HCT116 (cell line): ENCODE data around the gene UBAC2. TPM values are rescaled to one million over a fixed set of nuclear protein-coding genes. Genes with fewer than 3 reads are reported as not detected.

Source experiments
- ATAC-seq: fragments of 200-7000 bp; cut with Tn5 transposase; 2 replicates; pipeline ENCODE4 v1.9.1; 2020; ENCODE audit warnings: mild to moderate bottlenecking, moderate library complexity
- BruUV-seq: library from RNA; stranded (reverse); fragments of 400-500 nt; replicated peaks from 2 replicates; lab custom pipeline; 2021; lab: Mats Ljungman, UMichigan
- CTCF ChIA-PET: fragments of 300-600 bp; sonication (Branson Sonifier 250); formaldehyde crosslinking; loops from one replicate; lab custom pipeline; 2021; ENCODE audit warnings: antibody characterized with exemption; lab: Charles Lee
- POLR2A ChIA-PET: fragments of 300-600, 350-600 bp; sonication (Branson Sonifier 250); formaldehyde crosslinking; loops from one replicate; lab custom pipeline; 2021; ENCODE audit warnings: antibody characterized with exemption; lab: Charles Lee
- RAD21 ChIA-PET, 2 experiments: fragments of 300-600 bp; sonication (Branson Sonifier 250); formaldehyde crosslinking; loops; one replicate each; lab custom pipeline; 2023; ENCODE audit warnings: low total read pairs in 2 of 2; ENCODE audit not compliant: uncharacterized antibody in 2 of 2, unreplicated experiment in 2 of 2, low non-redundant PET in 1 of 2; lab: Charles Lee
- DNase-seq: peaks from one replicate; pipeline ENCODE4 v3.0.0-alpha.2; 2010; ENCODE audit warnings: low read depth, low spot score
- H2AFZ ChIP-seq: fragments of 200-600 bp; shearing (Covaris generic), sonication (generic); 2 replicates; pipeline ENCODE4 v1.6.1; 2017; ENCODE audit warnings: low read depth, mixed run types, mixed read lengths, antibody characterized with exemption, low read length; ENCODE audit not compliant: poor library complexity, severe bottlenecking
- H3K27ac ChIP-seq: 2 replicates; pipeline ENCODE4 v1.5.1; 2012; ENCODE audit warnings: low read depth, low read length
- H3K27me3 ChIP-seq: fragments of 200-600 bp; sonication (generic); 2 replicates; pipeline ENCODE4 v1.6.1; 2016; ENCODE audit warnings: mixed run types, low read length, mixed read lengths; ENCODE audit not compliant: insufficient read depth
- H3K36me3 ChIP-seq, 2 experiments: fragments of 200-500 bp in 1 of 2; fragments of 200-600 bp in 1 of 2; sonication (Bioruptor generic) in 1 of 2; sonication (generic) in 1 of 2; 2 replicates each; pipeline versions ENCODE4 v1.5.1 to v1.6.1; 2014 to 2016; ENCODE audit warnings: low read length in 2 of 2, inconsistent platforms in 1 of 2, mixed read lengths in 1 of 2, mixed run types in 1 of 2; ENCODE audit not compliant: insufficient read depth in 2 of 2, control insufficient read depth in 1 of 2
- H3K4me1 ChIP-seq, 2 experiments: fragments of 200-600 bp in 1 of 2; sonication (generic) in 1 of 2; 2 replicates each; pipeline versions ENCODE4 v1.5.1 to v1.6.1; 2012 to 2017; ENCODE audit warnings: low read length in 2 of 2, inconsistent platforms in 1 of 2, mild to moderate bottlenecking in 1 of 2, mixed read lengths in 1 of 2, mixed run types in 1 of 2, moderate library complexity in 1 of 2; ENCODE audit not compliant: insufficient read depth in 2 of 2, control insufficient read depth in 1 of 2
- H3K4me2 ChIP-seq: fragments of 200-600 bp; sonication (generic); 2 replicates; pipeline ENCODE4 v1.6.1; 2017; ENCODE audit warnings: mixed run types, low read length, mixed read lengths
- H3K4me3 ChIP-seq, 2 experiments: fragments of 200-600 bp in 1 of 2; sonication (generic) in 1 of 2; replicated peaks in 1 of 2; 2 replicates each; pipeline ENCODE4 v1.5.1; 2011 to 2016; ENCODE audit warnings: low read length in 2 of 2, control low read depth in 1 of 2, low read depth in 1 of 2, mild to moderate bottlenecking in 1 of 2, mixed read lengths in 1 of 2, mixed run types in 1 of 2
- H3K79me2 ChIP-seq: fragments of 200-600 bp; sonication (generic); 2 replicates; pipeline ENCODE4 v1.6.1; 2017; ENCODE audit warnings: mild to moderate bottlenecking, mixed run types, low read length, moderate library complexity, mixed read lengths; ENCODE audit not compliant: insufficient read depth
- H3K9ac ChIP-seq: fragments of 200-600 bp; sonication (generic); 2 replicates; pipeline ENCODE4 v1.6.1; 2016; ENCODE audit warnings: low read length, mixed read lengths
- H3K9me2 ChIP-seq: fragments of 200-600 bp; sonication (generic), shearing (Covaris generic); 2 replicates; pipeline ENCODE4 v1.6.1; 2017; ENCODE audit warnings: mixed run types, mild to moderate bottlenecking, moderate library complexity; ENCODE audit not compliant: insufficient read depth
- H3K9me3 ChIP-seq, 2 experiments: fragments of 200-500 bp in 1 of 2; fragments of 200-600 bp in 1 of 2; sonication (Bioruptor generic) in 1 of 2; sonication (generic) in 1 of 2; 2 replicates each; pipeline ENCODE4 v1.6.1; 2014 to 2017; ENCODE audit warnings: low read length in 2 of 2, mixed read lengths in 2 of 2, inconsistent platforms in 1 of 2, low read depth in 1 of 2, mild to moderate bottlenecking in 1 of 2, mixed run types in 1 of 2, moderate library complexity in 1 of 2; ENCODE audit not compliant: control insufficient read depth in 1 of 2, insufficient read depth in 1 of 2
- H4K20me1 ChIP-seq: fragments of 200-600 bp; sonication (generic), shearing (Covaris generic); 2 replicates; pipeline ENCODE4 v1.6.1; 2017; ENCODE audit warnings: mixed run types, mild to moderate bottlenecking, moderate library complexity; ENCODE audit not compliant: insufficient read depth
- CBX3 ChIP-seq: IDR thresholded peaks from 2 replicates; pipeline ENCODE4 v1.6.1; 2012; ENCODE audit warnings: low read depth
- CTCF ChIP-seq, 3 experiments: fragments of 200-600 bp in 1 of 3; sonication (generic) in 1 of 3; IDR thresholded peaks in 2 of 3; conservative IDR thresholded peaks in 1 of 3; 2 replicates each; pipeline ENCODE4 v1.5.1; 2012 to 2017; ENCODE audit warnings: low read depth in 2 of 3, low read length in 2 of 3, antibody characterized with exemption in 1 of 3, borderline replicate concordance in 1 of 3, control low read depth in 1 of 3, mild to moderate bottlenecking in 1 of 3, mixed read lengths in 1 of 3, mixed run types in 1 of 3, moderate library complexity in 1 of 3; ENCODE audit not compliant: insufficient read depth in 1 of 3
- EGR1 ChIP-seq: IDR thresholded peaks from 2 replicates; pipeline ENCODE4 v1.6.1; 2012; ENCODE audit warnings: low read depth
- EZH2phosphoT487 ChIP-seq: fragments of 200-600 bp; IDR thresholded peaks from 2 replicates; pipeline ENCODE4 v1.6.1; 2018; ENCODE audit warnings: antibody characterized with exemption, borderline replicate concordance
- POLR2A ChIP-seq: IDR thresholded peaks from 2 replicates; pipeline ENCODE4 v1.7.0; 2011; ENCODE audit warnings: borderline replicate concordance; ENCODE audit not compliant: insufficient read depth, insufficient read length; ENCODE audit errors: extremely low read depth
- SRF ChIP-seq: IDR thresholded peaks from 2 replicates; pipeline ENCODE4 v1.6.1; 2012; ENCODE audit warnings: low read depth
- TCF7L2 ChIP-seq: IDR thresholded peaks from 2 replicates; pipeline ENCODE4 v1.7.0; 2011; ENCODE audit warnings: borderline replicate concordance, inconsistent platforms; ENCODE audit not compliant: insufficient read depth, insufficient read length; ENCODE audit errors: extremely low read depth
- ZBTB33 ChIP-seq: IDR thresholded peaks from 2 replicates; pipeline ENCODE4 v1.6.1; 2011; ENCODE audit warnings: mild to moderate bottlenecking, low read length, moderate library complexity; ENCODE audit not compliant: insufficient replicate concordance; ENCODE audit errors: extremely low read depth
- intact Hi-C: fragments of 100-400 bp; cut with micrococcal nuclease; formaldehyde crosslinking; loops from 2 replicates; pipeline ENCODE4 v1.10.0; 2022
- total RNA-seq: library from RNA; stranded (reverse); gene quantifications from one replicate; pipeline ENCODE4 v1.2.1, GENCODE V29; 2021; ENCODE audit not compliant: unreplicated experiment
- TF ChIP-seq, protein P1 (sequence below): IDR thresholded peaks from 2 replicates; pipeline ENCODE4 v1.6.1; 2012
- TF ChIP-seq, protein P2 (sequence below): IDR thresholded peaks from 2 replicates; pipeline ENCODE4 v1.6.1; 2012

The UBAC2 gene
- total RNA-seq, 1 experiment from 2014 or later = 67.4 TPM

DNA sequence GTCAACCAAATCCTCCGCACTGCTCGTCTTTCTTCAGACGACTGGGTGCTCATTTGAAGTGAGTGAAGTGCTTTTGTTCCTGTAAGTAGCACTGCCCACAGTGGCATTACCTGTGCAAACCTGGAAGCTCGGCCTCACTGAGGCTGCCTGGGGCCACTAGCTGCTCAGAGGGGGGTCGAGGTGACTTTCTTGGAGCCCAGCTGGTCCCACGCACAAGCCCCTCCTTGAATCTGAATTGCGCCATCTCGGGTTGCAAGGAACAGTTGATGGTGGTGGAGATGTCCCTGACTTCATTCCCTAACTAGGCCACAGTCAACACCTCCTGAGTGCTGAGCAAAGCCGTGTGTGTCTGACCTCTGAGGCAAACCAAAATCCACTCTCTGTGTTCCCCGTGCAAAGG, 185.8 kb downstream of the UBAC2 start:
- ChIA-PET POLR2A (no interaction called here), RAD21 (no interaction called here), CTCF (interaction anchor here (0.6 to 0.9 kb wide), 2 partner anchors 50 to 154 kb away, joined by 3 read pairs; no protein-coding TSS in a partner anchor)
- no peak for TF ChIP-seq CBX3
- TF ChIP-seq EZH2phosphoT487 = no peak
- TF ChIP-seq SRF = no peak
- no peak for TF ChIP-seq EGR1
- TF ChIP-seq, protein P1, sequence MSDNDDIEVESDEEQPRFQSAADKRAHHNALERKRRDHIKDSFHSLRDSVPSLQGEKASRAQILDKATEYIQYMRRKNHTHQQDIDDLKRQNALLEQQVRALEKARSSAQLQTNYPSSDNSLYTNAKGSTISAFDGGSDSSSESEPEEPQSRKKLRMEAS = no peak
- no peak for TF ChIP-seq ZBTB33
- TF ChIP-seq, protein P2, sequence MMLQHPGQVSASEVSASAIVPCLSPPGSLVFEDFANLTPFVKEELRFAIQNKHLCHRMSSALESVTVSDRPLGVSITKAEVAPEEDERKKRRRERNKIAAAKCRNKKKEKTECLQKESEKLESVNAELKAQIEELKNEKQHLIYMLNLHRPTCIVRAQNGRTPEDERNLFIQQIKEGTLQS = no peak
- TF ChIP-seq CTCF (IDR thresholded peaks at IDR 0.05 in 2 of 3, conservative IDR thresholded peaks at IDR 0.05 in 1 of 3; ENCODE audit: borderline replicate concordance in 1 of 3, insufficient read depth in 1 of 3, low read depth in 2 of 3, low read length in 2 of 3) = no peak
- TF ChIP-seq POLR2A = no peak
- TF ChIP-seq TCF7L2 = no peak
- Histone ChIP-seq H3K27ac (no peak overlapping the region), H3K4me3 (no peak overlapping the region), H3K36me3 (0 out of 4 replicates have a peak, but pooled peaks cover 0 to 5% of the 10 kb centered on the region in 2 experiments), H3K4me1 (peaks cover 0 to 13% of the 10 kb centered on the region in 2 experiments; a peak in 2 of 4 replicates), H3K27me3 (no peaks in the 10 kb centered on the region), H3K9me3 (no peaks in the 10 kb centered on the region), H3K9ac (no peak overlapping the region), H3K4me2 (no peak overlapping the region), H3K9me2 (no peaks in the 10 kb centered on the region), H4K20me1 (no peaks in the 10 kb centered on the region), H2AFZ (no peak overlapping the region), H3K79me2 (no peaks in the 10 kb centered on the region)
- DNase-seq (no peak), ATAC-seq (no peak)
- no TSS peak for BruUV-seq
- intact Hi-C loops = loop anchor here (5.0 kb wide), 1 partner anchor 119 kb away; no protein-coding TSS in a partner anchor
